ENCODE results near the gene RASGEF1C. TPM values are rescaled to one million over a fixed set of nuclear protein-coding genes. Genes with fewer than 3 reads are reported as not detected.

RASGEF1C gene
- total RNA-seq, 1 donor from 2014 or later, result not detected

GRCh38 chr5:180060192-180060591 lies 148.8 kb downstream of the RASGEF1C start:
- intact Hi-C loops (cut with micrococcal nuclease), result no loop called here

- intact Hi-C loops (cut with micrococcal nuclease), result no loop called here
Measured at GRCh38 chr5:180059326-180059725, 149.7 kb downstream of the RASGEF1C start.

- intact Hi-C loops (cut with micrococcal nuclease), result no loop called here
Measured at GRCh38 chr5:180056153-180056552, 152.9 kb downstream of the RASGEF1C start.

GRCh38 chr5:180054226-180054625 lies 154.8 kb downstream of the RASGEF1C start:
- intact Hi-C loops (cut with micrococcal nuclease), result no loop called here

- intact Hi-C loops (cut with micrococcal nuclease), result no loop called here
Measured at GRCh38 chr5:180053061-180053602, 155.9 kb downstream of the RASGEF1C start.

GRCh38 chr5:180052211-180052818 lies 156.7 kb downstream of the RASGEF1C start:
- intact Hi-C loops (cut with micrococcal nuclease), result no loop called here

Other genes with a start within 250 kb of the RASGEF1C start
- gene RNF130, start 137.5 kb downstream of the RASGEF1C start, total RNA-seq, result 4.3 and 4.8 TPM in 2 replicates
- 40.1 and 41.6 TPM in 2 replicates for gene MAPK9, start 82.9 kb upstream of the RASGEF1C start, total RNA-seq
- gene GFPT2, start 144.1 kb upstream of the RASGEF1C start, total RNA-seq, result 0.39 TPM in 1 of 2 replicates, not detected in the other